Measurements from ENCODE around the gene ZNF575. TPM values are rescaled to one million over a fixed set of nuclear protein-coding genes. Genes with fewer than 3 reads are reported as not detected.

The ZNF575 gene
- total RNA-seq, 1 experiment from 2014 or later = 2.8 TPM

- no peak for DNase-seq (ENCODE audit: low spot score)
- BruUV-seq (replicated peaks) = no TSS peak
- H3K27ac ChIP-seq (ENCODE audit: low read depth, low read length, poor library complexity, severe bottlenecking) = no peak overlapping the region
- no peak for TF ChIP-seq EZH2 (IDR thresholded peaks at IDR 0.05; ENCODE audit: borderline replicate concordance, low read depth, low read length, poor library complexity, severe bottlenecking)
- TF ChIP-seq, protein P1, sequence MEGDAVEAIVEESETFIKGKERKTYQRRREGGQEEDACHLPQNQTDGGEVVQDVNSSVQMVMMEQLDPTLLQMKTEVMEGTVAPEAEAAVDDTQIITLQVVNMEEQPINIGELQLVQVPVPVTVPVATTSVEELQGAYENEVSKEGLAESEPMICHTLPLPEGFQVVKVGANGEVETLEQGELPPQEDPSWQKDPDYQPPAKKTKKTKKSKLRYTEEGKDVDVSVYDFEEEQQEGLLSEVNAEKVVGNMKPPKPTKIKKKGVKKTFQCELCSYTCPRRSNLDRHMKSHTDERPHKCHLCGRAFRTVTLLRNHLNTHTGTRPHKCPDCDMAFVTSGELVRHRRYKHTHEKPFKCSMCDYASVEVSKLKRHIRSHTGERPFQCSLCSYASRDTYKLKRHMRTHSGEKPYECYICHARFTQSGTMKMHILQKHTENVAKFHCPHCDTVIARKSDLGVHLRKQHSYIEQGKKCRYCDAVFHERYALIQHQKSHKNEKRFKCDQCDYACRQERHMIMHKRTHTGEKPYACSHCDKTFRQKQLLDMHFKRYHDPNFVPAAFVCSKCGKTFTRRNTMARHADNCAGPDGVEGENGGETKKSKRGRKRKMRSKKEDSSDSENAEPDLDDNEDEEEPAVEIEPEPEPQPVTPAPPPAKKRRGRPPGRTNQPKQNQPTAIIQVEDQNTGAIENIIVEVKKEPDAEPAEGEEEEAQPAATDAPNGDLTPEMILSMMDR (conservative IDR thresholded peaks at IDR 0.05; ENCODE audit: low read depth, low read length) = no peak
- H3K36me3 ChIP-seq (ENCODE audit: insufficient read depth, low read length, poor library complexity, severe bottlenecking) = no peaks in the 10 kb centered on the region
- ChIA-PET CTCF (no interaction called here), POLR2A (ENCODE audit: low non-redundant PET) (no interaction called here)
- intact Hi-C loops (cut with micrococcal nuclease; ENCODE audit: unreplicated experiment) = no loop called here
- H3K4me3 ChIP-seq (ENCODE audit: low read depth, low read length, poor library complexity, severe bottlenecking) = no peak overlapping the region
- no peaks in the 10 kb centered on the region for H3K4me1 ChIP-seq (ENCODE audit: insufficient read depth, low read length, poor library complexity, severe bottlenecking)
- no peaks in the 10 kb centered on the region for H3K9me3 ChIP-seq (ENCODE audit: low read depth, low read length, poor library complexity, severe bottlenecking)
- no peaks in the 10 kb centered on the region for H3K27me3 ChIP-seq (replicated peaks; ENCODE audit: insufficient read depth, low read depth, low read length, poor library complexity)
Observed at GRCh38 chr19:43486412-43486811, 46.6 kb upstream of the ZNF575 start.

DNA sequence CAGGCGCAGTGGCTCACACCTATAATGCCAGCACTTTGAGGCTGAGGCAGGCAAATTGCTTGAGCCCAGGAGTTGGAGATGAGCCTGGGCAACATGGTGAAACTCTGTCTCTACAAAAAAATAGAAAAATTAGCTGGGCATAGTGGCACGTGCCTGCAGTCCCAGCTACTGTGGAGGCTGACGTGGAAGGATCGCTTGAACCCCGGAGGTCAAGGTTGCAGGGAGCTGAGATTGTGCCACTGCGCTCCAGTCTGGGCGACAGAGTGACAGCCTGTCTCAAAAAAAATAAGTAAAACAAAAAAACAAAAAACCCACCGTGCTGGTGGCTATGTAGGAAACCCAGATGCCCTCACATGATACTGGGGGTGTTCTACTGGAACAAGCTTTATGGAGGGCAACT is 44.8 kb upstream of the ZNF575 start:
- ChIA-PET CTCF (no interaction called here), POLR2A (ENCODE audit: low non-redundant PET) (no interaction called here)
- Histone ChIP-seq H3K9me3 (ENCODE audit: low read depth, low read length, poor library complexity, severe bottlenecking) (no peaks in the 10 kb centered on the region), H3K27ac (ENCODE audit: low read depth, low read length, poor library complexity, severe bottlenecking) (no peak overlapping the region), H3K4me3 (ENCODE audit: low read depth, low read length, poor library complexity, severe bottlenecking) (no peak overlapping the region), H3K27me3 (replicated peaks; ENCODE audit: insufficient read depth, low read depth, low read length, poor library complexity) (no peaks in the 10 kb centered on the region), H3K36me3 (ENCODE audit: insufficient read depth, low read length, poor library complexity, severe bottlenecking) (no peaks in the 10 kb centered on the region), H3K4me1 (ENCODE audit: insufficient read depth, low read length, poor library complexity, severe bottlenecking) (no peaks in the 10 kb centered on the region)
- no peak for TF ChIP-seq EZH2 (IDR thresholded peaks at IDR 0.05; ENCODE audit: borderline replicate concordance, low read depth, low read length, poor library complexity, severe bottlenecking)
- TF ChIP-seq, protein P1 (conservative IDR thresholded peaks at IDR 0.05; ENCODE audit: low read depth, low read length) = no peak
- intact Hi-C loops (cut with micrococcal nuclease; ENCODE audit: unreplicated experiment) = no loop called here
- DNase-seq (ENCODE audit: low spot score) = no peak
- no TSS peak for BruUV-seq (replicated peaks)

DNA sequence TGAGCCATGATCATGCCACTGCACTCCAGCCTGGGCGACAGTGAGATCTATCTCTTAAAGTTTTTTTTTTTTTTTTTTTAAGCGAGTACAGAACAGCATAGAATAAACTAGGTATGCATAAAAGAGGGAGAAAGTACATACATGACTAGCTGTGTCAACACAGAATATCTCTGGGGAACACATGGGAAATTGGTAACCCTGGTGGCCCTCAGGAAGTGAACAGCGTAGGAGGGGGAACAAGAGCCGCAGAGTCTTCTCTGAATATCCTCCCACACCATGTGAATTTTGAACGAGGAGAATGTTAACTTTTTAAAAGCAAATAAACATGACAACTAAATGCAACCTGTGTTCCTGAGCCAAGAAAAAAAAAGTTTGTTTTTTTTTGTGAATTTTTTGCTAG is 43.7 kb upstream of the ZNF575 start:
- no peak for DNase-seq (ENCODE audit: low spot score)
- intact Hi-C loops (cut with micrococcal nuclease; ENCODE audit: unreplicated experiment) = no loop called here
- Histone ChIP-seq H3K9me3 (ENCODE audit: low read depth, low read length, poor library complexity, severe bottlenecking) (no peaks in the 10 kb centered on the region), H3K4me3 (ENCODE audit: low read depth, low read length, poor library complexity, severe bottlenecking) (no peak overlapping the region), H3K36me3 (ENCODE audit: insufficient read depth, low read length, poor library complexity, severe bottlenecking) (no peaks in the 10 kb centered on the region), H3K4me1 (ENCODE audit: insufficient read depth, low read length, poor library complexity, severe bottlenecking) (no peaks in the 10 kb centered on the region), H3K27ac (ENCODE audit: low read depth, low read length, poor library complexity, severe bottlenecking) (no peak overlapping the region), H3K27me3 (replicated peaks; ENCODE audit: insufficient read depth, low read depth, low read length, poor library complexity) (no peaks in the 10 kb centered on the region)
- CTCF ChIA-PET = interaction anchor here (0.7 kb wide), 1 partner anchor 66 kb away, joined by 5 read pairs; no protein-coding TSS in a partner anchor
- TF ChIP-seq, protein P1 (conservative IDR thresholded peaks at IDR 0.05; ENCODE audit: low read depth, low read length) = no peak
- TF ChIP-seq EZH2 (IDR thresholded peaks at IDR 0.05; ENCODE audit: borderline replicate concordance, low read depth, low read length, poor library complexity, severe bottlenecking) = no peak
- POLR2A ChIA-PET (ENCODE audit: low non-redundant PET) = no interaction called here
- no TSS peak for BruUV-seq (replicated peaks)
